Stimulated activated CD8-positive, alpha-beta memory T cell treated with anti-CD3 and anti-CD28 coated beads, Interleukin-7, amount 100 ng/mL, for 1 hour (primary cell): Measurements from ENCODE around the gene TRERF1.

ENCODE experiments used
- DNase-seq, 2 donors: peaks; one replicate each; pipeline ENCODE4 v3.0.0-alpha.2; 2020; ENCODE audit warnings: low read depth in 2 of 2

The TRERF1 gene

GRCh38 chr6:42366011-42366705, 85.6 kb downstream of the TRERF1 start:
- no peak for DNase-seq

DNA sequence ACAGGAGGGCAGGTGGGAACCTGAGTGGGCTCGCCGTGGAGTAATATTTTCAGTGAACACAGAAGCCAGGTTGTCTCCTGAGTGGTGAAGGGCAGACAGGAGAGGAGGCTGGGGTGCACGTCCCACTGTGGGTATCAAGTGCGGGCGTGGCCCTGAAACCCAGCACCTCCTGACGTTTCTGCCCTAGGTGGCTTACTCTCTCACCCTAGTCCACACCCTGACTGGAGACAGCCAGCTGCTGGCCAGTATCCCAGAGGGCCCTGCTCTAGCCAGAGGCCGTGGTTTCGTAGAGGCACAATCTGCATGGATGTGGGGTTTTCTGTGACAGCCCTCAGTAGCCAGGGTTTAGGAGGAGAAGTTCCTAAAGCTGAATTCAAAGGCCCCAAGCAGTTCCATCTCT, 86.7 kb downstream of the TRERF1 start:
- DNase-seq: no peak

DNA sequence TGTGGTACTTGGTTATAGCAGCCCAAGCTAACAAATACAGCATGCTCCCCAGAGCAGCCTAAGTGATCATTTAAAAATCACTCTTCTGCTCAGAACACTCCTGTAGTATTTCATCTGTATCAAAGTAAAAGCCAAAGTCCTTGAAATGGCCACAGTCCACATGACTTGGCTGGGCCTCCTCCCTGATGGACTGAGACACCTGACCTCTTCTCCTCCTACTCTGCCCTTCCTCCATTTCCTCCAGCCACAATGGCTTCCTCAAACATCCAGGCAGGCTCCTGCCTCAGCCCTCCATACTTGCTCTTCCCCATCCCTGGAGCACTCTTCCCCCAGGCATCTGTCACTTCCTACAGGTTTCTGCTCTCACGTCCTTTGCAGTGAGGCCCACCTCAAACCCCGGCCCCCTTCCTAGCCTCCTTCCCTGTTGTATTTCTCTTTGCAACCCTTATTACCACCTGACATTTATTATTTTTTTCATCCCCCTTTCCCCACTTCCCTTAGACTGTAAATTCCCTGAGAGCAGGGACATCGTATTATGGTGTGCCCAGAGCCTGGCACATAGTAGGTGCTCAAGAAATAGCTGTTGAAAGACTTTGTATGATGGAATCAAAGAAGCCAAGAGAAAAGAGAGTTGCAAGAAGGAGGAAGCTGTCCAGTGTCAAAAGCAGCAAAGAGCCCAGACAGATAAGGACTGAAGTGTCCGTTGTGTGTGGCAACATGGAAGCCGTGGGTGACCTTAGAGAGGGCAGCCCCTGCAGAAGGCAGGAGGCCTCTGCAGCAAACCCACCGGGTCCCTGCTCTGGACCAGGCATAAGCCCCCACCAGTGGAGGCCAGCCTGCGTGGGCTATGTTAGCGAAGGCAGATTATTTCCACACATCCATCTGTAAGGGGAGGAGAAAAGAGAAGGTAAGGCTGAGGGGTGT, 87.5 kb downstream of the TRERF1 start:
- no peak for DNase-seq

GRCh38 chr6:42361036-42361435, 90.7 kb downstream of the TRERF1 start:
- DNase-seq: no peak

- DNase-seq: no peak
Measured at GRCh38 chr6:42359021-42359420, 92.7 kb downstream of the TRERF1 start.

DNA sequence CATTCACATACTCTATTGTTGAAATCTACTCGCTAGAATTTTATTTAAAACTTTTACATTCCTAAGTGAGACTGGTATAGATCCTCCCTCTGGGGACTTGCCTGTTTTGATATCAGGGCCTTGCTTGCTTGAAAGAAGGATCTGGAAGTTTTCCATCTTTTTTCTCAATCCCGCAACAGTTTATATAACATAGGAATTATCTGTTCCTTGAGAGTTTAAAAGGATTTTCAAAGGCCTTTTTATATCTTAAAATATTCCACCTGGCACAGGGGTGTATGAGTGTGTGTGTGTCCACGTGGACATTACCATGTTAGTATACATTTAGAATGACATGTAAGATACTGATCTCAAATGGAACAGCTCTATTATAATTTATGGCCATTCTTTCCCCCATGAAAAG, 96.3 kb downstream of the TRERF1 start:
- no peak for DNase-seq

DNA sequence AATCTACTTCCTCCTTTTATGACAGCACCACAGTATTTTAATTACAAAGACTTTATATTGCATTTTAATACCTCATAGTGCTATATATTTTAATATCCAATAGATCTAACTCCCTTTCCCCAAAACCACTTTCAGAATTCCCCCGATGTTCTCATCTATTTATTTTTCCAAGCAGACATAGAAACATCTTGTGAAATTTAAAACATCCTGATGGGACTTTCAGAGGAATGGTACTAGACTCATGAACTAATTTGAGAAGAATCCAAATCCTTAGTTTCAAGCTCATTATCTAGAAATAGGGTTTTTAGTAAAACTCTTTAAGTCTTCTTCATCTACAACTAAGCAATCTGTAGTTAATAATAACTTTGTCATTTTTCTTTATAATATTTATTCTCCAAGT, 97.0 kb downstream of the TRERF1 start:
- no peak for DNase-seq

DNA sequence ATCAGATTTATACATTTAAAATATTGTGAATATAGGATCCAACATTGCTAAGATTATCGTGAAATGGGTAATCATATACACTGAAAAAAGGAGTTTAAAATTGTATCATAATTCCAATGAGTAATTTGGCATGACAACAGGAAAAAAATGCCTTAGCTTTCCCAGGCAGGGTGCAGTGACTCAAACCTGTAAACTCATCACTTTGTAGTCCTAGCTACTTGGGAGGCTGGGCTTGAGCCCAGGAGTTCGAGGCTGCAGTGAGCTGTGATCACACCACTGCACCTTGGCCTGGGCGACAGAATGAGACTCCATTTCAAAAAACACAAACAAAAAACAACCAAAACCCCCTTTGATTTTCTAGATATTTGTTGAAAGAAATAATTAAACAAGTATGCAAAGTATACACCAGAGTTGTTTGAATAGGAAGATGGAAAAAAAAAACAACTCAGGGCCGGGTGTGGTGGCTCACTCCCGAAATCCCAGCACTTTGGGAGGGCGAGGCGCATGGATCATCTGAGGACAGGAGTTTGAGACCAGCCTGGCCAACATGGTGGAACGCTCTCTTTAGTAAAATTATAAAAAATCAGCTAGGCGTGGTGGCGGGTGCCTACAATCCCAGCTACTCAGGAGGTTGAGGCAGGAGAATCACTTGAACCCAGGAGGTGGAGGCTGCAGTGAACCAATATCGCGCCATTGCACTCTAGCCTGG, 98.7 kb downstream of the TRERF1 start:
- no peak for DNase-seq

DNA sequence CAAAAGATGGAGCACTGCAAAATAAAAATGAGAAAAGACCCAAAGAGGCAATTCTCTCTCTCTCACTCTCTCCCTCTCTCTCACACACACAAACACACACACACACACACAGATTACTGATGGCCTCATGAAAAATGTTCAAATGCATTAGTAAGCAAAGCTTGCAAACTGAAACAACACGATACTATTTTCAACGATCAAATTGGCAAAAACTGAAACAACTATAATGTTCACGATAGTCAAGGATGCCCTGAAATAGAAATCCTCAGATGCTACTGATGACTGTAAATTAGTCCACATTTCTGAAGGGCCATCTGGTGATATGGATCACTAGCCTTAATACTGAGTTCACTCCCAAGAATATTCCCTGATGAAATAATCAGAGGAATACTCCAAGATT, 100.8 kb downstream of the TRERF1 start:
- DNase-seq: no peak

GRCh38 chr6:42349753-42350511, 101.8 kb downstream of the TRERF1 start:
- DNase-seq: no peak

GRCh38 chr6:42347456-42347855, 104.3 kb downstream of the TRERF1 start:
- no peak for DNase-seq

GRCh38 chr6:42345696-42346416, 105.9 kb downstream of the TRERF1 start:
- DNase-seq: no peak

- no peak for DNase-seq
Measured at GRCh38 chr6:42344756-42345155, 107.0 kb downstream of the TRERF1 start.

- no peak for DNase-seq
Measured at GRCh38 chr6:42341771-42342553, 109.8 kb downstream of the TRERF1 start.

DNA sequence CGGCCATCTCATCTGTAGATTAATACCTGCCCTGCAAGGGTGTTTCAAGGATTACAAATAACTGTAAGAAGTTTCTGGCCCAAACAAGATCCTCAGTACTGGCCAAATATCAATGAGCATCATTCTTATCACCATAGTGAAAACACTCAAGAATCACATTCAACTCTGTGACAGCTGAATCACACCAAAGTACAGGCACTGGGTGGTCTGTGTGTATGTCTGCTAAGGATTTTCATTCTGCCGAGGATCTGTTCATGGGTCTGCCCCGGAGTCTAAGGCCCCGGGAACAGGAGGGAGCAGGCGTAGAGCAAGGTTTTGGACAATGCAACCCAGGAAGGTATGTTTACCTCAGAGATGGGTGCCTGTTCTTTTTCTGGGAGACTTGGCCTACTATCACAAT, 110.5 kb downstream of the TRERF1 start:
- no peak for DNase-seq

DNA sequence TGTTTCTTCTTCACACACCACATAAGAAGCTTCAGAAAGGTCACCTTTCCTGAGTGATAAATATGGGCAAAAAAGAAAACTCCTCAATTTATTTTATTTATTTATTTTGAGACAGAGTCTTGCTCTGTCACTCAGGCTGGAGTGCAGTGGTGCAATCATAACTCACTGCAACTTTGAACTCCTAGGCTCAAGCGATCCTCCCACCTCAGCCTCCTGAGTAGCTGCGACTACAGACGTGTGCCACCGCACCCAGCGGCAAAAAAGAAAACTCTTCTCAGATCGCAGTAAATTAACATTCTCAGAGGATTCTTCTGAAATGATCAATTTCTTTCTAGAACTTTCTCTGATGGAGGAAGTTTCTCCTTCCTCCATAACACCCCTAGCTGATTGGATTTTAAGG, 111.2 kb downstream of the TRERF1 start:
- no peak for DNase-seq

GRCh38 chr6:42339991-42340401, 111.7 kb downstream of the TRERF1 start:
- no peak for DNase-seq

DNA sequence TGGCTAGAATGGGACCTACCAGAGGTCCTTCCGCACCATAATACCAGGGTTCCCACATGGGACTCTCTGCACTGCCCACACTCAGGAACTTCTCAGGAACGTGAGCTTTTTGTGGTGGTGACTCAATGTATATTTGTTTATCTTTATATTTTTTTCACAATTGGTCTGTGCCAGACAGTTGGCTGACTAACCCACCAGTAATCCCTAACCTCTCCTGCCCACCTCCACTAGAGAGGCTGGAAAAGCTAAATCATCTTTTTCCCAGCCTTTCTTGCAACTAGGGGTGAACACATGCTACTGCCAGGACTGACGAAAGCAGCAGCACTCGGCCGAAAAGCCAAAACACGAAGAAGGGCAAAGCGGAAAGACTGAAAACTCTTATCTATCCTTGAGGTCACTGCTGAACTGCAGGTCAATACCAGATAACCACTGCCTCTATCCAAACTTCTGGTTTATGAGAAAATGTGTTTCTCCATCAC, 112.9 kb downstream of the TRERF1 start:
- no peak for DNase-seq

GRCh38 chr6:42337985-42338743, 113.6 kb downstream of the TRERF1 start:
- no peak for DNase-seq
